Nephron (organoid): ENCODE data around the gene TNFSF15.

Source experiments
- H3K27ac Mint-ChIP-seq, 3 experiments: 2 replicates each; pipeline ENCODE4 v1.8.0; 2020; ENCODE audit warnings: mixed read lengths in 3 of 3, mild to moderate bottlenecking in 2 of 3, moderate library complexity in 1 of 3
- H3K27me3 Mint-ChIP-seq: 2 replicates; pipeline ENCODE4 v1.8.0; 2021; ENCODE audit warnings: low read depth, mild to moderate bottlenecking, moderate library complexity, mixed read lengths
- H3K36me3 Mint-ChIP-seq: 2 replicates; pipeline ENCODE4 v1.8.0; 2020; ENCODE audit warnings: low read depth, mixed read lengths
- H3K4me1 Mint-ChIP-seq: 2 replicates; pipeline ENCODE4 v1.8.0; 2020; ENCODE audit warnings: mixed read lengths
- H3K4me3 Mint-ChIP-seq, 3 experiments: 2 replicates each; pipeline ENCODE4 v1.8.0; 2020; ENCODE audit warnings: mild to moderate bottlenecking in 3 of 3, mixed read lengths in 3 of 3, moderate library complexity in 2 of 3
- H3K9me3 Mint-ChIP-seq: 2 replicates; pipeline ENCODE4 v1.8.0; 2020; ENCODE audit warnings: mixed read lengths
- CTCF ChIP-seq, 3 experiments: fragments of 200-600 bp; sonication (generic); IDR thresholded peaks; one replicate each; pipeline ENCODE4 v1.5.0; 2021; ENCODE audit warnings: antibody characterized with exemption in 3 of 3; ENCODE audit not compliant: unreplicated experiment in 3 of 3

Gene TNFSF15

GRCh38 chr9:114828303-114828650 is 22.4 kb upstream of the TNFSF15 start:
- Mint-ChIP-seq H3K27me3 (peaks cover 4% of the 10 kb centered on the region), H3K9me3 (peaks cover 2% of the 10 kb centered on the region), H3K4me3 (no peak overlapping the region), H3K36me3 (no peaks in the 10 kb centered on the region), H3K4me1 (no peaks in the 10 kb centered on the region), H3K27ac (no peak overlapping the region)
- TF ChIP-seq CTCF (IDR thresholded peaks at IDR 0.05; ENCODE audit: unreplicated experiment in 3 of 3), result no peak

GRCh38 chr9:114827641-114828302 is 21.9 kb upstream of the TNFSF15 start:
- H3K36me3 Mint-ChIP-seq, result no peaks in the 10 kb centered on the region

GRCh38 chr9:114826431-114826830 is 20.6 kb upstream of the TNFSF15 start:
- Mint-ChIP-seq H3K27ac (no peak overlapping the region), H3K4me3 (no peak overlapping the region), H3K36me3 (no peaks in the 10 kb centered on the region), H3K27me3 (peaks cover 4% of the 10 kb centered on the region), H3K4me1 (no peaks in the 10 kb centered on the region), H3K9me3 (no peaks in the 10 kb centered on the region)
- TF ChIP-seq CTCF (IDR thresholded peaks at IDR 0.05; ENCODE audit: unreplicated experiment in 3 of 3), result no peak

More at GRCh38 chr9:114827641-114828302, 21.9 kb upstream of the TNFSF15 start:
- no peak for TF ChIP-seq CTCF (IDR thresholded peaks at IDR 0.05; ENCODE audit: unreplicated experiment in 3 of 3)
- H3K27me3 Mint-ChIP-seq, result peaks cover 4% of the 10 kb centered on the region
- H3K27ac Mint-ChIP-seq, result no peak overlapping the region
- no peaks in the 10 kb centered on the region for H3K4me1 Mint-ChIP-seq
- H3K4me3 Mint-ChIP-seq, result no peak overlapping the region
- peaks cover 2% of the 10 kb centered on the region for H3K9me3 Mint-ChIP-seq

GRCh38 chr9:114825126-114825795 is 19.4 kb upstream of the TNFSF15 start:
- Mint-ChIP-seq H3K27ac (peak overlapping the region; percentile 10 to 65 (median 14)), H3K36me3 (no peaks in the 10 kb centered on the region), H3K4me1 (no peaks in the 10 kb centered on the region), H3K27me3 (peaks cover 4% of the 10 kb centered on the region), H3K4me3 (no peak overlapping the region), H3K9me3 (no peaks in the 10 kb centered on the region)
- TF ChIP-seq CTCF (IDR thresholded peaks at IDR 0.05; ENCODE audit: unreplicated experiment in 3 of 3), result no peak

- H3K36me3 Mint-ChIP-seq, result no peaks in the 10 kb centered on the region
Observed at GRCh38 chr9:114824110-114824509, 18.3 kb upstream of the TNFSF15 start.

More at GRCh38 chr9:114824110-114824509, 18.3 kb upstream of the TNFSF15 start:
- no peak overlapping the region for H3K27ac Mint-ChIP-seq
- no peak overlapping the region for H3K4me3 Mint-ChIP-seq
- no peak for TF ChIP-seq CTCF (IDR thresholded peaks at IDR 0.05; ENCODE audit: unreplicated experiment in 3 of 3)
- H3K4me1 Mint-ChIP-seq, result no peaks in the 10 kb centered on the region
- H3K27me3 Mint-ChIP-seq, result peaks cover 4% of the 10 kb centered on the region
- H3K9me3 Mint-ChIP-seq, result no peaks in the 10 kb centered on the region
